ENCODE results near the gene POLD3. TPM values are rescaled to one million over a fixed set of nuclear protein-coding genes. Genes with fewer than 3 reads are reported as not detected.

The POLD3 gene
- total and polyA plus RNA-seq, 2 of the 8 experiments (the other 6 are each of a cell fraction or from before 2014, with no cell fraction given) = 18.1 to 29.3 TPM

DNA sequence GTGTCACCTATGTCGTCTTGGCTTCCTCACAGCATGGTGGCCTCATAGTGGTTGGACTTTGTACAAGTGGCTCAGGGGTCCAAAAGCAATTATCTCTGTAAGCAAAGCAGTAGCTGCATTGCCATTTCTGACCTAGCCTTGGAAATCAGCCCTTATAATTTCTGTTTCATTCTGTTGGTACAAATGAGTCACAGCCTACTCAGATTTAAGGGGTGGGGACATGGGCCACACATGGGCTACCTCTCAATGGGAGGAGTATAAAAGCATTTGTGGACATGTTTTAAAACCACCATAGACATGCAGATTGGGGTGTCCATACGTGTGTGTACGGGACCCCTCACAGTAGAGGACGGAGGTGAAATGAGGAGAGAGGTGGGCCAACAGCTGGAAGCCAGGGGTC is 97.3 kb downstream of the POLD3 start:
- Histone ChIP-seq H2BK12ac (ENCODE audit: low read depth, low read length) (no peak overlapping the region), H4K8ac (ENCODE audit: extremely low read depth, insufficient read depth, low read length) (no peak overlapping the region), H3K18ac (ENCODE audit: extremely low read depth, low read length) (no peak overlapping the region), H4K5ac (ENCODE audit: insufficient read length, low read depth, low read length) (no peak overlapping the region), H3K4me3 (ENCODE audit: extremely low read depth in 1 of 4, insufficient read depth in 2 of 4, low read depth in 3 of 4, low read length in 4 of 4) (no peak overlapping the region), H3K4me2 (ENCODE audit: insufficient read depth in 1 of 2, low read depth in 2 of 2, low read length in 2 of 2) (no peak overlapping the region), H3K4ac (replicated peaks; ENCODE audit: insufficient read length, low read depth, low read length) (no peak overlapping the region), H4K20me1 (replicated peaks in 1 of 2; ENCODE audit: control insufficient read depth in 1 of 2, insufficient read depth in 2 of 2, low read length in 2 of 2) (no peaks in the 10 kb centered on the region), H3K56ac (replicated peaks; ENCODE audit: insufficient read length, low read depth, low read length) (no peak overlapping the region), H3K79me2 (ENCODE audit: control insufficient read depth in 1 of 2, insufficient read depth in 2 of 2, low read length in 2 of 2) (no peaks in the 10 kb centered on the region), H3K4me1 (replicated peaks in 1 of 4; ENCODE audit: control insufficient read depth in 3 of 4, insufficient read depth in 4 of 4, low read length in 3 of 4) (peaks cover 0 to 3% (median 0%) of the 10 kb centered on the region in 4 experiments; a peak in 1 of 7 replicates), H3K27ac (ENCODE audit: low read depth, low read length) (no peak overlapping the region), H2BK15ac (ENCODE audit: low read length) (no peak overlapping the region), H3K9ac (replicated peaks in 1 of 4; ENCODE audit: extremely low read depth in 1 of 4, low read depth in 3 of 4, low read length in 3 of 4) (no peak overlapping the region), H2AFZ (ENCODE audit: low read length) (no peak overlapping the region), H3K79me1 (ENCODE audit: low read depth, low read length) (no peaks in the 10 kb centered on the region), H3K23ac (ENCODE audit: insufficient read length) (no peak overlapping the region), H4K91ac (replicated peaks; ENCODE audit: insufficient read length, low read length) (no peak overlapping the region), H3K36me3 (ENCODE audit: control insufficient read depth in 2 of 4, insufficient read depth in 4 of 4, low read length in 3 of 4) (no peaks in the 10 kb centered on the region), H2AK5ac (ENCODE audit: low read depth, low read length) (no peak overlapping the region), H3K23me2 (ENCODE audit: low read depth, low read length) (no peaks in the 10 kb centered on the region), H3K9me3 (ENCODE audit: insufficient read depth in 2 of 2, low read depth in 1 of 2, low read length in 1 of 2) (no peaks in the 10 kb centered on the region), H2BK120ac (replicated peaks; ENCODE audit: low read depth, low read length) (no peak overlapping the region), H3K27me3 (replicated peaks in 1 of 4; ENCODE audit: control insufficient read depth in 3 of 4, extremely low read depth in 1 of 4, insufficient read depth in 3 of 4, low read length in 3 of 4) (no peaks in the 10 kb centered on the region; a peak in 1 of 7 replicates), H2BK20ac (ENCODE audit: low read length) (no peak overlapping the region), H2BK5ac (ENCODE audit: low read depth, low read length) (no peak overlapping the region), H3K14ac (ENCODE audit: insufficient read length) (no peak overlapping the region)
- ChIA-PET POLR2A (ENCODE audit: partially characterized antibody) (no interaction called here), CTCF (ENCODE audit: partially characterized antibody) (interaction anchor here (1.5 to 10.2 kb wide), 2 partner anchors 12 to 36 kb away, joined by 5 to 72 read pairs; no protein-coding TSS in a partner anchor)
- DNase-seq (ENCODE audit: low read depth in 1 of 2, low spot score in 2 of 2) (no peak), FAIRE-seq (no peak)
- WGBS, 2 experiments (ENCODE audit: extremely low coverage in 1 of 2, insufficient coverage in 1 of 2, insufficient read length in 1 of 2, insufficient replicate concordance in 2 of 2, low coverage in 1 of 2, low lambda C conversion rate in 2 of 2, missing lambda C conversion rate in 1 of 2) = 90% methylated on average over 4 of the region's 4 CpGs; no CpG with 5 or more reads in 1 of the 2 experiments
- TF ChIP-seq TBP (IDR thresholded peaks at IDR 0.05; ENCODE audit: low read depth, low read length) (no peak), SAP30 (IDR thresholded peaks at IDR 0.05; ENCODE audit: insufficient read depth, insufficient replicate concordance, low read length) (no peak), EGR1 (IDR thresholded peaks at IDR 0.05; ENCODE audit: borderline replicate concordance, low read depth, low read length) (no peak)
